GM12864 (cell line): ENCODE data around the gene TMEM150C.

Experiments used
- DNase-seq: peaks from one replicate; pipeline ENCODE4 v3.0.0-alpha.2; 2011; ENCODE audit warnings: low read depth
- H3K4me3 ChIP-seq: 2 replicates; pipeline ENCODE4 v1.5.1; 2011; ENCODE audit warnings: mild to moderate bottlenecking, low read depth, low read length, control low read depth
- CTCF ChIP-seq: IDR thresholded peaks from 2 replicates; pipeline ENCODE4 v1.5.1; 2011; ENCODE audit warnings: low read depth, mild to moderate bottlenecking, moderate library complexity, low read length, control low read depth, inconsistent platforms; ENCODE audit errors: missing control alignments

The TMEM150C gene

GRCh38 chr4:82594456-82594855 is 32.7 kb upstream of the TMEM150C start:
- no peak for TF ChIP-seq CTCF
- no peak for DNase-seq
- H3K4me3 ChIP-seq: no peak overlapping the region

GRCh38 chr4:82593411-82593810 is 31.6 kb upstream of the TMEM150C start:
- no peak for DNase-seq
- TF ChIP-seq CTCF: no peak

GRCh38 chr4:82592639-82593038 is 30.9 kb upstream of the TMEM150C start:
- no peak for DNase-seq
- no peak overlapping the region for H3K4me3 ChIP-seq
- TF ChIP-seq CTCF: no peak

More at GRCh38 chr4:82593411-82593810, 31.6 kb upstream of the TMEM150C start:
- no peak overlapping the region for H3K4me3 ChIP-seq

- TF ChIP-seq CTCF: no peak
- no peak for DNase-seq
- H3K4me3 ChIP-seq: no peak overlapping the region
Measured at GRCh38 chr4:82591592-82591991, 29.8 kb upstream of the TMEM150C start.

- H3K4me3 ChIP-seq: no peak overlapping the region
- TF ChIP-seq CTCF: no peak
- no peak for DNase-seq
Measured at GRCh38 chr4:82589756-82590155, 28.0 kb upstream of the TMEM150C start.

GRCh38 chr4:82588771-82589270 is 27.0 kb upstream of the TMEM150C start:
- TF ChIP-seq CTCF: no peak
- H3K4me3 ChIP-seq: no peak overlapping the region
- no peak for DNase-seq

- no peak for DNase-seq
- TF ChIP-seq CTCF: no peak
- H3K4me3 ChIP-seq: no peak overlapping the region
Measured at GRCh38 chr4:82587826-82588540, 26.2 kb upstream of the TMEM150C start.
